Renal cortex interstitium (tissue), 11 donors: ENCODE data around the gene CDKAL1. TPM values are rescaled to one million over a fixed set of nuclear protein-coding genes. Genes with fewer than 3 reads are reported as not detected.
"Not testable (repeated sequence)": the region's sequence is repeated elsewhere in the genome, so short reads cannot be mapped to it uniquely, and the experiment has no call there.

Experiments used
- DNase-seq, 11 donors: peaks; one replicate each; pipeline ENCODE4 v3.0.0-alpha.2; 2013; ENCODE audit warnings: low read depth in 9 of 11, low spot score in 4 of 11; ENCODE audit errors: extremely low read depth in 1 of 11
- polyA plus RNA-seq, 3 donors: library from polyadenylated mRNA; unstranded; fragments of 120-200 nt; gene quantifications; one replicate each; pipeline ENCODE4 v1.2.1, GENCODE V29; 2013; ENCODE audit not compliant: insufficient read length in 3 of 3

The CDKAL1 gene
- polyA plus RNA-seq, 3 donors, result 18.2 to 20.5 (median 20.5) TPM

- no peak for DNase-seq
Measured at GRCh38 chr6:20916086-20916485, 381.8 kb downstream of the CDKAL1 start.

- DNase-seq, result no peak
Measured at GRCh38 chr6:20918868-20919267, 384.6 kb downstream of the CDKAL1 start.

GRCh38 chr6:20919677-20920385, 385.6 kb downstream of the CDKAL1 start:
- DNase-seq, result no peak

GRCh38 chr6:20921578-20921977, 387.3 kb downstream of the CDKAL1 start:
- DNase-seq, result no peak

- DNase-seq, result no peak
Measured at GRCh38 chr6:20922743-20923142, 388.5 kb downstream of the CDKAL1 start.

GRCh38 chr6:20924094-20924493, 389.8 kb downstream of the CDKAL1 start:
- DNase-seq, result not testable (repeated sequence)

- no peak for DNase-seq
Measured at GRCh38 chr6:20924911-20925543, 390.8 kb downstream of the CDKAL1 start.

GRCh38 chr6:20927130-20927860, 393.0 kb downstream of the CDKAL1 start:
- DNase-seq, result peak in 9 of 11 donors; percentile 7 to 56 (median 30)

GRCh38 chr6:20929283-20929682, 395.0 kb downstream of the CDKAL1 start:
- DNase-seq, result no peak

GRCh38 chr6:20931093-20931492, 396.8 kb downstream of the CDKAL1 start:
- no peak for DNase-seq

GRCh38 chr6:20931772-20932171, 397.5 kb downstream of the CDKAL1 start:
- DNase-seq, result no peak

GRCh38 chr6:20932284-20932683, 398.0 kb downstream of the CDKAL1 start:
- no peak for DNase-seq

GRCh38 chr6:20933057-20933788, 399.0 kb downstream of the CDKAL1 start:
- DNase-seq, result no peak

GRCh38 chr6:20936949-20937348, 402.7 kb downstream of the CDKAL1 start:
- no peak for DNase-seq

GRCh38 chr6:20939161-20939775, 405.0 kb downstream of the CDKAL1 start:
- DNase-seq, result no peak

- no peak for DNase-seq
Measured at GRCh38 chr6:20943040-20943627, 408.9 kb downstream of the CDKAL1 start.

- DNase-seq, result no peak
Measured at GRCh38 chr6:20943922-20944321, 409.7 kb downstream of the CDKAL1 start.

GRCh38 chr6:20946022-20946421, 411.8 kb downstream of the CDKAL1 start:
- DNase-seq, result no peak

GRCh38 chr6:20946890-20947289, 412.6 kb downstream of the CDKAL1 start:
- no peak for DNase-seq
